ENCODE measurements around the gene SLC8A2.

Gene SLC8A2

DNA sequence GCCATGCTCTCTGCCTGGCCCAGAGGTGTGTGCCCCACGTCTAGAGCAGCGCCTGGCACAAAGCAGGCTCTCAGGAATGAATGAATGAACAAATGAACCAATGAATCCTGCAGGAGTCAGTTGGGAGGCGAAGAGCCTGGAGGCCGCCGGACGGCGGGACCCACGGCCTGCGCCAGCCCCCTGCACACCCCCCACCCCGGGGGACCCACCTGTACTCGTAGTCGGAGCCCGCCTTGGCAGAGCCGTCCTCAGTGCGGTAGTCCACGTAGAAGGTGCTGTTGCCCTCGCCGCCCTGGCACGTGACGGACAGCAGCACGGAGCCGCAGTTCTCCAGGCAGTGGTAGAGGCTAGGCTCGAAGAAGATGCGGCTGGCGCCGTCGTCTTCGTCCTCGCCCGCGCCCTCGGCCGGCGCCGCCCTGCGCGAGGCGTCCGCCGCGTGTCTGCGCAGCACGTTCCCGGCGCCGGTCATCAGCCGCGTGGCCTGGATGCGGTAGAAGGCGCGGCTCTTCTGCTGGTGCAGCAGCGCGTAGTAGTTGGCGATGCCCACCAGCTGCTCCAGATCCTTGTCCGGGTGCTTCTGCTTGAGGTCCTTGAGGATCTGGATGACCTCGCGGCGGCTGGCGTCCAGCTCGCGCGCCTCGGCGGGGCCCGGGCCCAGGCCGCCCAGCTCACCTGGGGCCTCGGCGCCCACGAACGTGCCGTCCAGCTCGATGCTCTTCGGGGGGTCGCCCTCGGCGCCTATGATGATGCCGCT is 14.8 kb downstream of the SLC8A2 start:
- DNase-seq, result no peak

DNA sequence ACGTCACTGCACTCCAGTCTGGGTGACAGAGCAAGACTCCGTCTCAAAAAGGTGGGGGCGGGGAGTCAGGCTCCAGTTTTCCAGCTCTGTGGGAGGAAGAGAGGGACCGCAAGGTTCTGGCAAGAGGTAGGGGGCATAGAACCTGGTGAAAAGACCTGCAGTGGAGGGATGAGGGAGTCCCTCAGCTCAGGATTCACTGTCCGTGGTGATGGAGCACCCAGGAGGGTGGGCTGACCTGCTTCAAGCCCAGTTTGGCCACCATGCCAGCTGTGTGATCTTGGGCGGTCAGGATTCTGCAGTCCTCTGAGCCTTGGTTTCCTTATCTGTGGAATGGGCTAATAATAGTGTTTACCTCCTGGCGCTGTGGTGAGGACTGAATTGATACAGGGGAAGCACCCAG is 21.2 kb downstream of the SLC8A2 start:
- DNase-seq, result no peak

DNA sequence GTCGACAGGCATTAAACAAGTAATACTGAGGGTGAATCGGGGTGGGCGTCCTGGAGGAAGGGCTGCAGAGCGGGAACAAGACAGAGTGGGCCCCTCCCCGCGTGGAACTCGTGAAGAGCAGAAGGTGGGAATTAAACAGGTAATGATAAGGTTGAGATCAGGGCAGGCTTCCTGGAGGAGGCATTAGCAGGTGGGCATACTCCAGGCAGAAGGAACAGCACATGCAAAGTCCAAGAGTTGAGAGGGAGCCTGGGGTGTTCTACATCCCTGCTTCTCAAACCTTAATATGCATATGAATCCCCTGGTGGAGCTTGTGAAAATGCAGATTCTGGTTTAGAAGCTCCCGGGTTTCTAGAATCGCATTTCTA is 23.3 kb downstream of the SLC8A2 start:
- no peak for DNase-seq

DNA sequence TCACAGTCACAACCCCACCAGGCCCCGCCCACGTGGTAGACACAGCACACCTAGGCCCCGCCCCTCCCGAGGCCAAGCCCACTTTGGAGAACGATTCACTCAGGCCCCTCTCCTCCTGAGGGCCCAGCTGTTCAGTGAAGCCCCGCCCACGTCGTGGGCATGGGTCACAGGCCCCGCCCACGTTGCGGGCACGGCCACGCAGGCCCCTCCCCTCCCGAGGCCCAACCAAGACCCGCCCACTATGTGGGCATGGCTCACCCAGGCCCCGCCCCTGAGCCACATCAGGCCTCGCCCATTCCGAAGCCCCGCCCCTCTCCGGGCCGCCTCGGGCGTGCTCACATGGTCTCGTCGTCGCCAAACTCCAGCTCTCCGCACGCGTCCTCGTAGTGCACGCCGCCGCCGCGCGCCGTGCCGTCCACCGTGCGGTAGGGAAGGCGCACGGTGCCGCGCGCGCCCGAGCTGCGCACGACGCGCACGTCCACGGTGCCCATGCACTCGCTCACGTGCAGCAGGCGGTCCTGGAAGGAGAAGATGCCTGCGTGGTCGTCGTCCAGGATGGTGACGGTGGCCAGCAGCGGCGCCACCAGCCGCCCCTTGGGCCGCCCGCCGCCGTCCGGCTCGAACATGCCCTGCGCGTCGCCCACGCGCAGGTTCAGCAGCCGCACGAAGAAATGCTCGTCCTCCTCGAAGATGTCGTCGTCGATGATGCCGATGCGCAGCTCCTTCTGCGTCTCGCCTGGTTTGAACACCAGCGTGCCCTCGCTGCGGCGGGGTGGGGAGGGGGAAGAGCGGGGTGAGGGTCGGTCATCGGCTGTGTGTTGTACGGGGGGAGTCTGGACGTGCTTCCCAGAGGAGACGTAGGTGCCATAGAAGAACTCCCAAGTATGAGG is 24.0 kb downstream of the SLC8A2 start:
- DNase-seq, result no peak

DNA sequence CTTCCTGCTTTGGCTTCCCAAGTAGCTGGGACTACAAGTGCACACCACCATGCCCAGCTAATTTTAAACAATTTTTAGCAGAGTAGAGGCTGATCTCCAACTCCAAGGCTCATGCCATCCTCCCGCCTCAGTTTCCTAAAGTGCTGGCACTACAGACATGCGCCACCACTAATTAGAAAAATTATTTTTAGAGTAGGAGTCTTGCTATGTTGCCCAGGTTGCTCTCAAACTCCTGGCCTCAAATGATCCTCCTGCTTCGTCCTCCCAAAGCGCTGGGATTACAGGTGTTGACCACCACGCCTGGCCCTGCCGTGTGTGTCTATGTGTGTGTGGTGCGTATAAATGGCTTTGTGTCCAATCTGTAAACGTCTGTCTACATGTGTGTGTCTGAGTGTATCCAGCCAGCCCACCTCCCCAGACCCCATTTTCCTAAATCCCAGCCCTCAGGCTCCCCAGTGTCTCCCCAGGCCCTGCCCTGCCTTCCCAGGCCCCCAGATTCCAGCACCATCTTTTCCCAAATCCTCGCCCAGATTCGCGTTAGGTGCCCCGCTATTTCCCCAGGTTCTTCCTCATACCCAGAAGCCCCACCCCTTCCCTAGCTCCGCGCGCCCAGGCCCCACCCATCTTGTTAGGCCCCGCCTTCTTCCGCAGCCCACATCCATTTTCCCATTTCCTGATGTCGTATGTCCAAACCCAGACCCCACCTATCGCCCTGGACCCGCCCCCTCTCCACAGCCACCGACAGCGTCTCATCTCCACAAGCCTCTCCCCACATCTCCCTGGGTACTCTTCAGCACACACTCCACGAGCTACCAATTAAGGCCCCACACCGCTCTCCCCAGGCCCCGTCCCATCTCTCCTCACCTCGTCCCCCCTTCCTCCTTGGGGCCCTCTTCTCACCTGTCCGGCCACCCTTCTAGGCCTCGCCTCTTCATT is 24.9 kb downstream of the SLC8A2 start:
- DNase-seq, result no peak

DNA sequence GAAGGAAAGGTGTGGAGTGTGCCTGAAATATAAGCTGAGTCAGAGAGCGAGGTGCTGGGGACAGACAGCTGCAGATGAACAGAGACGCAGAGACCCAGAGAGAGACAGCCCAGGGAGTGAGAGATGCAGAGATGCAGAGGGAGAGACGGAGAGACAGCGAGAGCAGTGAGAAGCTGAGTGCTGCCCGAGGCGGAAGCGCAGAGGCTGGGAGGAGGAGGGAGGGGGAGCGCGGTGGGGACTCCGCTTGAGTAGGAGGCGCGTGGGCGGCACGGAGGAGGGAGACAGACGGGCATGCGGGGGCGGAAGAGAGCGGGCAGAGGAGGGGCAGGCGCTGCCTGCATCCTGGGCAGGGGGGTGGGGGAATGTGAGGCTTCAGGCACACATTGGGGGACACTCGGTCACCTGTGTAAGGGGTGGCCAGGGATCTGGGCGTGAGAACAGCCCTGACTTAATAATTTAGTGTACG is 25.7 kb downstream of the SLC8A2 start:
- DNase-seq, result peak; percentile 47

DNA sequence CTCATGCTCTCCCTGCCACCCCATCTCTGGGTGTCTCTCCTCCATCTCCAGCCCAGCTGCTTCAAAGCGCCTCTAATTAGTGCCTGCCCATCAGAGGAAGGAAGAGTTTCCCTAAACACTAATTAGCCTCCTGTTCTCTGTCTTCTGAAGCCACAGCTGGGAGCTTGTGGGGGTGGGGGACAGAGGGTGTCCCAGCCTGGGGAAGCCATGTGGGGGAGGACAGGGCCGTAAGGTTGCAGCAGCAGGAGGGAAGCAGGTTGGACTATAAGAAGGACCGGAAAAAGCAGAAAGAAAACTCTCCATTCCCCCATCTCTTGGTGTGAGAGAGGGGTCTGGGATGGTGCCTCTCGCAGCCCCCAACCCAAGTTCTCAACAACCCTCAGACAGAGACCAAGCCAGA is 26.2 kb downstream of the SLC8A2 start:
- DNase-seq, result peak; percentile 84

DNA sequence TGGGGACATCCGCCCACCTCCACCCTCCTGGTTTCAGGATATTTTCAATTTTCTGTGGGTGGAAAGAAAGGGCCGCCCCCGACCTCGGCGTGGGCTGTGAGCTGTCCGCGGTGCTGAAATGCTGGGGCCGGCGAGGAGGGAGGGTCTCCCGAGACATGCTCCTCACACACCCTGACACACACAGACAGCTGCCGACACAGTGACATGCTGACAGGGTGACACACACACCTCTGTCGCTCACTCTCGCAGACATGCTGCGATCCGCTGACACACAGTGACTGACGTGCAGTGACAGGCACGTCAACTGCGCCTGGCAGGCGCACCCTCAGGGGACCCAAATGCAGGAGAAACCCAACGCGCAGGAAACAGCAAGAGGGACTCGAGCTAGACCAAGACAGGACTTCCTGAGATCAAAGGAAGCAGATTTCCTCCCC is 27.3 kb downstream of the SLC8A2 start:
- DNase-seq, result no peak

DNA sequence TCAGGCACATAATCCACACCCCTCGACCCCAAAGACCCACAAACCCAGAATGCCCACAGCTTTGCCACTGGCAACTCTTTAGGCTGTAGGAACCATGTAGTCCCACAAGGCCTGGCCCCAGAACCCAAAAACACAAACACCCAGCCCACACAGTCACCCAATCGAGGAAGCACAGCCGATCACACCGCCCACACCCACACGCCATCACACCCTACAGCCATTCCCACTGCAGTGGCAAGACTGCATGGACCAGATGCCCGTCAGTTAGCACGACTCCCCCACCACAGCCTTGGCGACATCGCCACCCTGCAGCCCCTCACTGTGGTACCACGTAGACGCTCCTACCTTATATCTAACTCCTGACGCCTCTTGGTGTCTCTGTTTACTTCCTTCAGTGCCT is 28.4 kb downstream of the SLC8A2 start:
- no peak for DNase-seq

DNA sequence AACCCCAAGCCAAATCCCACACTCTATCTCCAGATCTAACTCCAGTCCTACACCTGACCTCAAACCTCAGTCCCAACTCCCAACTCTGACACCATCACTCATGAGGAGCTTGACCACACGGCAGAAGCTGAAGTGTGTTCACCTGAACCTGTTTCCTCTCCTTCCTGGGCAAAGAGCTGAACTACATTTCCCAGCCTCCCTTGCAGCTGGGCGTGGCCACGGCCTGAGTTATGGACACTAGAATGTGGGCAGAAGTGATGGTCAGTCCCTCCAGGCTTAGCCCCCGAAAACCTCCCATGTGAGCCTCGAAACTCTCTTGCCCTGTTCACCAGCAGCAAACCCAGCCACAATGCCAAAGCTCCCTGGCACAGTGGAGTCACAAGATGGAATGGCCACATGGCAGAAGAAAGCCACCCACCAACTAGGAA is 32.9 kb downstream of the SLC8A2 start:
- no peak for DNase-seq

DNA sequence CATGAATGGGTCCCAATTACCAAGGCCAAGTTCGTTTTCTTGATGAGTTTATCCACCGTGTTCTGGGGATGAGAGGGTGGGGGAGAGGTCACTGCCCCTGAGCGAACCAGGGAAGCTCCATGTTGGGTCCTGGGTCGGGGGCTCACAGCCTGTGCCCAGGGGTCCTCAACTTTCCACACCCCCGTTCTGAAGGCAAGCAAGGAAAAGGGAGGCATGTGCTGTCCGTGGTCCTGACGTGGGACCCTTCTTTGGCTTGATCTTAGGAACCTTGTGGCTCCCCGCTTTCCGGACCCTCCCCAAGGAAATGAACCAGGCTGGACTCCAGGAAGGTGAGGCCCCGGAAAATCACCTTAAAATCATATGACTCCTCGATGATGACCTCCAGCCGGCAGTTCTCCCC is 34.2 kb downstream of the SLC8A2 start:
- DNase-seq, result no peak

DNA sequence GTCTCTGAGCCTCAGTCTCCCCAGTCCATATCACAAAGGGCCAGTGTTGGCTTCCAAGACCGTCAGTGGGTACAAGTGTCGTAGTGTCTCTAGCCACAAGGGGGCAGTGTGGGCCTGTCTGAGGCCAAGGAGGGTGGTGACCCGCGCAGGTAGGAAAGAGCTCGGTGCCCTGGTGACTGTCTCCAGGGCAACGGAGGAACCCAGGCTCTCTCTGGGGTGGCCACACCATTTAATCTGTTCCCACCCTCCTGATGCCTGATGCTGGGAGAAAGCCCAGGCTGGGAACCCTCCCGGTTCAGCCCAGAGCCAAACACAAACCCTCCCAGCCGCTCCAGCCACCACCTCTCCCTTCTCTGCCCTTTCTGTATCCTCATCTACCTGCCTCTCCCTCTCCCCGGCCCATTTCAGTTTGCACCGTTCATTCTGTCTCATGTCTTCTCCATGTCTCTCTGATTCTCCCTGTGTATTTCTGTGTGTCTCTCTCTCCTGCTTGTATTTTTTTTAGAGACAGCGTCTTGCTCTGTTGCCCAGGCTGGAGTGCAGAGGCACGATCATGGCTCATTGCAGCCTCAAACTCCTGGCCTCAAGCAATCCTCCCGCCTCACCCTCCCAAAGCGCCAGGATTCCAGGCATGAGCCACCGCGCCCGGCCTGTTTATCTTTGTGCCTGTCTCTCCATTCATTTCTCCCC is 34.8 kb downstream of the SLC8A2 start:
- DNase-seq, result peak; percentile 66

DNA sequence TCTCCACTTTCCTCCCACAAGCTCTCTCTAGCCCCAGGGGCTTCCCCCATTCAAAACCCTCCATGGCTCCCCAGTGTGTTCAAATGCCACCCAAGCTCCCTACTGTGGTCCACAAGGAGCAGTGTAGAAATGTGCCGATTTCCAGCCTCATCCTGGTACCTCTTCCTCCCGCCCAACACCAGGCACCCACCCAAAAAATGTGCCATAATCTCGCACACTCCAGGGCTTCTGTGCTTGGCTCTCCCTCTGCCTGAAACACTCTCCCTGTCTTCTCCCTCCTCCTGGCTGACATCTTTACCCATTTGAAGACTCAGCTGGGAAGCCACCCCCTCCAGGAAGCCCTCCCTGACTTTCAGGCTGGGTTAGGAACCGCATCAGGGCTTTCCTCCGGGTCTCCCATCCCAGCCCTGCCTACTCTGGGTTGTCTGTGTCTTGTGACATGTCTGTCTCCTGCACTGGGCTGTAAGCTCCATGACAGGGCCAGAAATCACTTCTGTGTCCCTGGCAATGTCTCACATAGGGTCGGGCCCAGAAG is 35.7 kb downstream of the SLC8A2 start:
- DNase-seq, result no peak

DNA sequence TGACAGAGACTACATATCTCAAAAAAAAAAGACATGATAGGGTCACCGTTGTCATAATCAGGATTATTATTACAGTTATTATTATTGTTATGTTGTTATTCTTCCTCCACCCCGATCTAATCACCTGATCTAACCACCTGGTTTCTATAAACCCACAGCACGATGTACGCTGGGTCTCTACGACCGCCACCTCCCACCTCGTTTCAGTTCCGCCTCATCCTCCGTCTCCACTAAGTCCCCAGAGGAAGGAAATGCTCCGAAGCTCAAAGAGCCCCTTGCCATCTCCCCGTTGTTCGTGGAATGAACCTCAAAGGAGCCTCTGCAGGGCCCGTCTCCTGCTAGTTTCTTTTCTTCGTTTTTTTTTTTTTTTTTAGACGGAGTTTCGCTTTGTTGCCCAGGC is 36.5 kb downstream of the SLC8A2 start:
- no peak for DNase-seq

DNA sequence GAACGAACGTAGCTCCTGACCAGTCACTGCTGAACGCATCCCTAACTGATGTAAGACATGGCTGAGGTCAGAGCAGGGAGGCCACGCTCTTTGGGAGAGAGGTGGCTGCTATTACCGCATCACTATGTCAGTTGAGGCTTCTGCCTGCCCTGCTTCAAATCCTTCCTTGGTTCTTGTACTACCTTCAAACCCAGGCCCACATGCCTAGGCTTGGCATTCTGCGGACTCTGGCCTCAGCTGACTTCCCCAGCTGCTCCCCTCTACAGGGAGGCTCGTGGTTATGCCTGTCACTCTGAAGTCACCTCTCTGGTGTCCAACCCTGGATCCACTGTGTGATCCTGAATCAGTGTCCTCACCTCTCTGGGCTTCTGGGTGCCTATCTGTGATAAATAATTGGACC is 37.6 kb downstream of the SLC8A2 start:
- DNase-seq, result no peak

DNA sequence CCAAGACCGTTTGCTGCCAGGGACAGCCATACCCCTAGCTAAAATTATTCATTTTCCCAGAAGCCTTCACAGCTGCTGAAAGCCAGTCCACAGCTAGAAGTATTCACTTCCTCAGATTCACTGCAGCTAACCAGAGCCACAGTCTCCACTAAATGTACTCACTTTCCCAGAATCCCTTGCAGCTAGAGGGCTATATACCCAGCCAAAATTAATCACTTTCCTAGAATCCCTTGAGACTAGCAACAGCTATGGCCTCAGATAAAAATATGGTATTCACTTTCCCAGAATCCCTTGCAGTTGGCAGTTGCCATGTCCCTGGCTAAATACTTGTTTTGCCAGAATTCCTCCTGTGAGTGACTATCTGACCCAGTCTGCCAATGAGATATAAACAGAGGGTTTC is 38.6 kb downstream of the SLC8A2 start:
- no peak for DNase-seq

DNA sequence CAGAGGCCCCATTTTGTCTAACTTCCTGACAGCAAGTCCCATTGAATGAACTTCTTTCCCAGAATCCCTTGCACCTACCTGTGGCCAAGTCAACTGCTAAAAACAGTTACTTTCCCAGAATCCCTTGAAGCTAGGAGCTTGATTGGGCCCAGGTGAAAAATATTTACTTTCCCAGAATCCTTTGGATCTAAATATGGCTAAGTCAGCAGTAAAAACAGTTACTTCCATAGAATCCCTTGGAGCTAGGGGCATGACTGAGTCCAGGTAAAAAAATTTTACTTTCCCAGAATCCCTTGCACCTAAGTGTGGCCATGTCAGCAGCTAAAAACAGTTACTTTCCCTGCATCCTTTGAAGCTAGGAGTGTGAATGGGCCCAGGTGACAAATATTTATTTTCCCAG is 39.2 kb downstream of the SLC8A2 start:
- no peak for DNase-seq

DNA sequence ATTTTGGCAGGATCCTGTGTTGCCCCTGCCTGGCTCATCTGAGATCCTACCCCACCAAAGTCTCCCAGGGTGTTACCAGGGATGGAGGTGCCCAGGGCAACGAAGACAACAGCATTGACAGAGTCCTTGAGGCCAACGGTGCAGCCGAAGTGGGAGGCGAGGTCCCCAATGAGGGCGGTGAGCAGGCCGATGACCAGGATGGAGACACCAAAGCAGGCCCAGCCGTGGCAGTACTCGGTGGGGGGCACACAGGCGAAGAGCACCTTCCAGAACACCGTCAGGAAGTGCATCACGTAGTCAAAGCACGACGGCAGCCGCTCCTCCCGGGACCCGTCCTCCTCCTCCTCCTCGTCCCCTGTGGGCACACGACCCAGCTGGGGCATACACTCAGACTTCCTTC is 39.6 kb downstream of the SLC8A2 start:
- no peak for DNase-seq

DNA sequence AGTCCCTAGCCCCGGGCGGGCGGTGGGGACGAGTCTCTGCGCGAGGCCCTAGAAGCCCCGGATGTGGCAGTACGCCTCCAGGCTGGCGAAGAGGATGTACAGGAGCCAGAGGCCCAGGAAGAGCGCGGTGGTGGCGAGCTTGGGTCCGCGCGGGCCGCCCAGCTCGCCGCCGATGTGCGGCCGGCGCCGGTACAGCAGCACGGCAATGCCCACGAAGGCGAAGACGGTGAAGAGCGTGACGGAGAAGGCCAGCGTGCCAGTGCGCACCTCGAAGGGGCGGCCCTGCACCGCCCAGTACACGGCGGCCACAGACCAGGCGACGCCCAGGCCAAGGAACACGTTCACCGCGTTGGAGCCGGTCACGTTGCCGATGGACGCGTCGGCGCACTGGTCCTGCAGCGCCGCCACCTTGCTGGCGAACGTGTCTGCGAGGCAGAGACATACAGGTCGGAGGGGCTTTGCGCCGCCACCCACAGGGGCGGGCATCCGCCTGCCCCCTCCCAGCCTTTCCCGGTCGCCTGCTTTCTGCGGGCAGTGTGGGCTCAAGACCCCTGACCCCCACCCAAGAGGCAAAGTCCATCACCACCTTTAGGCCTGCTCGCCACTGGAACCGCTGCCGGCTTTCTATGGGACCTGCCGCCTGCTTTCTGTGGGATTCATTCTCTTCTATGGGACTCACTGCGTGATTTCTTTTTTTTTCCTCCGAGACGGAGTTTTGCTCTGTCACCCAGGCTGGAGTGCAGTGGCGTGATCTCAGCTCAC is 41.5 kb downstream of the SLC8A2 start:
- no peak for DNase-seq

DNA sequence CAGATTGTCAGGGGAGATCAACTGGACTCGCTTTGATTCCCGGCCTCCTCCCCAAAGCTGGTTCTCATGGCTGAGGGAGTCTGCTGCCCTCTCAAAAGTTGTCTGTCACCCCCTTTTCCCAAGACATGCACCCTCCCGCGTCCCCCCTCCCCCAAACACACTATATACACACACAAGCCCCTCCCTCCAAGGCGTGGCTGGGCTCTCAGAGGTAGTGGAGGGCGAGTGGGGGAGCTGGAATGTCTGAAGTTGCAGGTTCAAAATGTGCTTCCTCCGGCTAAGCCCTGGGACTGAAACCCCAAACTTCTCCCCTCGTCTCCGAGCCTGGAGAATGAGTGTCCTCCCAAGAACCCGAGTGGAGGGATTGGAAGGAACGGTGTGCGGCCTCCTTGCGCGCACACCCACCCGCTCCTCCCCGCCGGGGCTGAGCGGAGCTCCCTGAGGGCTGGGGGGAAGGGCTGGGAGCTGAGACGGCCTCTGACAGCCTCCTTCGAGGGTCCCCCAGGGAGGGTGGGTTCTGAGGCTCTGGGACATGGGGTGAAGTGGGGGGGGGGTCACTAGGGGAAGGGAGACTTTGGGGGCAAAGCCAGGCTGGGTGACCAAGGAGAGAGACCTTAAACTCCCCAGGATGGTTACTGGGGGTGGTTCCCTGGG is 42.4 kb downstream of the SLC8A2 start:
- DNase-seq, result no peak
